Measurements from ENCODE around the gene RAD18. TPM values are rescaled to one million over a fixed set of nuclear protein-coding genes. Genes with fewer than 3 reads are reported as not detected.

Gene RAD18
- total and polyA plus RNA-seq, 2 donors (not counting 1 experiment from before 2014, with no cell fraction given) = 4.8 to 21.3 TPM

DNA sequence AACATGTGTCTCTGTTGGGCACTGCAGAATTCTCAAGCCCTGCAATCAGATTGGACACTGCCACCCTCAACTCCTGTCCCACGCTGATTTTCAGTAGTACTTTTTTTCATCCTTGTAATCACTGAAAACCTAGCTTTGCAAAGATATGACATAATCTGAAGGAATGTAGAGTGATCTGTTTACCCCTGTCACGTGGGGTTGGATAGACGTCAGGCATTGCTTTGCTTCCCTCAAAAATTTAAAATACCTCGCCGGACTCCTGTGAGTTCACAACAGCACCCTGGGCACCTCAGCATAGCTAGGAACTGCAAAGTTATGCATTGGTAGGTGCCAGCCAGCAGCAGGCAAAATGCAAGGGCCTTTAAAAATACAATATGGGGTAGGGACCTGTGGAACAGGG is 122.7 kb downstream of the RAD18 start:
- DNase-seq (no peak), ATAC-seq (ENCODE audit: low read depth) (no peak)
- Mint-ChIP-seq H3K9me3 (ENCODE audit: insufficient read depth) (no peaks in the 10 kb centered on the region), H3K4me3 (no peak overlapping the region), H3K4me1 (no peaks in the 10 kb centered on the region), H3K27ac (no peak overlapping the region), H3K27me3 (no peaks in the 10 kb centered on the region)
- Histone ChIP-seq H3K79me2 (ENCODE audit: control insufficient read depth, insufficient read depth, low read length) (no peaks in the 10 kb centered on the region), H3K4me2 (replicated peaks; ENCODE audit: low read depth, low read length, poor library complexity, severe bottlenecking) (no peak overlapping the region), H3K9ac (ENCODE audit: low read length) (no peak overlapping the region), H3K4me3 (ENCODE audit: control extremely low read depth in 1 of 5, extremely low read depth in 1 of 5, insufficient read depth in 1 of 5, low read depth in 2 of 5, low read length in 4 of 5) (no peak overlapping the region), H3K9me3 (ENCODE audit: control extremely low read depth in 1 of 3, control insufficient read depth in 2 of 3, insufficient read depth in 1 of 3, low read length in 2 of 3) (no peaks in the 10 kb centered on the region), H2AFZ (ENCODE audit: insufficient read depth, low read depth, low read length, poor library complexity, severe bottlenecking) (no peak overlapping the region), H3K27me3 (replicated peaks in 1 of 4; ENCODE audit: control extremely low read depth in 1 of 4, control insufficient read depth in 3 of 4, insufficient read depth in 4 of 4, low read length in 3 of 4) (no peaks in the 10 kb centered on the region), H3K36me3 (replicated peaks in 1 of 2; ENCODE audit: control extremely low read depth in 1 of 2, control insufficient read depth in 1 of 2, extremely low read depth in 1 of 2, insufficient read depth in 2 of 2, low read length in 1 of 2) (no peaks in the 10 kb centered on the region), H3K27ac (ENCODE audit: low read length in 2 of 2) (no peak overlapping the region), H3K4me1 (ENCODE audit: control insufficient read depth in 2 of 2, insufficient read depth in 2 of 2, low read length in 2 of 2) (no peaks in the 10 kb centered on the region), H4K20me1 (ENCODE audit: control insufficient read depth, insufficient read depth, low read length, poor library complexity, severe bottlenecking) (no peaks in the 10 kb centered on the region)
- intact Hi-C loops (cut with micrococcal nuclease) = no loop called here
- no peak for TF ChIP-seq EZH2 (IDR thresholded peaks at IDR 0.05; ENCODE audit: borderline replicate concordance, insufficient read depth, low read depth, low read length, poor library complexity, severe bottlenecking)
- TF ChIP-seq, protein P1, sequence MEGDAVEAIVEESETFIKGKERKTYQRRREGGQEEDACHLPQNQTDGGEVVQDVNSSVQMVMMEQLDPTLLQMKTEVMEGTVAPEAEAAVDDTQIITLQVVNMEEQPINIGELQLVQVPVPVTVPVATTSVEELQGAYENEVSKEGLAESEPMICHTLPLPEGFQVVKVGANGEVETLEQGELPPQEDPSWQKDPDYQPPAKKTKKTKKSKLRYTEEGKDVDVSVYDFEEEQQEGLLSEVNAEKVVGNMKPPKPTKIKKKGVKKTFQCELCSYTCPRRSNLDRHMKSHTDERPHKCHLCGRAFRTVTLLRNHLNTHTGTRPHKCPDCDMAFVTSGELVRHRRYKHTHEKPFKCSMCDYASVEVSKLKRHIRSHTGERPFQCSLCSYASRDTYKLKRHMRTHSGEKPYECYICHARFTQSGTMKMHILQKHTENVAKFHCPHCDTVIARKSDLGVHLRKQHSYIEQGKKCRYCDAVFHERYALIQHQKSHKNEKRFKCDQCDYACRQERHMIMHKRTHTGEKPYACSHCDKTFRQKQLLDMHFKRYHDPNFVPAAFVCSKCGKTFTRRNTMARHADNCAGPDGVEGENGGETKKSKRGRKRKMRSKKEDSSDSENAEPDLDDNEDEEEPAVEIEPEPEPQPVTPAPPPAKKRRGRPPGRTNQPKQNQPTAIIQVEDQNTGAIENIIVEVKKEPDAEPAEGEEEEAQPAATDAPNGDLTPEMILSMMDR (IDR thresholded peaks at IDR 0.05) = no peak
- ChIA-PET POLR2A (no interaction called here), CTCF (no interaction called here)
- WGBS (ENCODE audit: insufficient coverage) = 100% methylated on average over 2 of the region's 5 CpGs

DNA sequence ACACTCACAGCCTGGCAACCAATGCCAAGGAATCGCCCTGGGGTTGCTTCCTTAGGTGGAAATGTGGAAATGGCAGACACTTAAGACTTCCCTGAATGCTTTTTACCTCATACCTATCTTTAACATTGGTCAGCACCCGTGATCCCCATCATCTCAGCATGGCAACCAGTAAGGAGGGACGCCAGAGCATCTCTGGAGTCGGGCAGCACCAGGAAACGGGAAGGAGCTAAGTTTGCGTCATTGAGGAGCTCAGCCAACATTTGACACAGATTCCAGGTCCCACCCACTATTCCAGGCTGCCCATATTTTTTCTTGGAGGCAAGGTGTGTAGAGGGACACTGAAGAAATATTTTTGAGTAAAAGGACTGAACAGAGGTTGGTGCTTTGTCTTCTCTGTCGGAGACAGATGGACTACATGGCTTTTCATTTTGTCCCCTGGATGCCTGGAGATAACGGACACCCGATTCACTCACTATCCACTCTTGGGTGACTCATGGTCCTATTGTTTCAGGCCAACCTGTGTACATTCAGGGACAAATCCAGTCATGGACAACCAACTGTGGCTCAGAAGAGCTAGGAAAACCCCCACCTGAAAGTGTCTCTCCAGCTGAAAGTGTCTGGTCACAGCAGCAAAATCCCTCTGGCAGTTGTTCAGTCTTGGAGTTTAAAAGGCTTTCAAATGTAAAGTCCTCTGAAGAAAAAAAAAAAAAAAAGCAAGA is 123.5 kb downstream of the RAD18 start:
- Histone ChIP-seq H3K36me3 (replicated peaks in 1 of 2; ENCODE audit: control extremely low read depth in 1 of 2, control insufficient read depth in 1 of 2, extremely low read depth in 1 of 2, insufficient read depth in 2 of 2, low read length in 1 of 2) (no peaks in the 10 kb centered on the region), H3K4me1 (ENCODE audit: control insufficient read depth in 2 of 2, insufficient read depth in 2 of 2, low read length in 2 of 2) (no peaks in the 10 kb centered on the region), H4K20me1 (ENCODE audit: control insufficient read depth, insufficient read depth, low read length, poor library complexity, severe bottlenecking) (no peaks in the 10 kb centered on the region), H2AFZ (ENCODE audit: insufficient read depth, low read depth, low read length, poor library complexity, severe bottlenecking) (no peak overlapping the region), H3K9me3 (ENCODE audit: control extremely low read depth in 1 of 3, control insufficient read depth in 2 of 3, insufficient read depth in 1 of 3, low read length in 2 of 3) (no peaks in the 10 kb centered on the region), H3K27ac (ENCODE audit: low read length in 2 of 2) (no peak overlapping the region), H3K4me2 (replicated peaks; ENCODE audit: low read depth, low read length, poor library complexity, severe bottlenecking) (no peak overlapping the region), H3K4me3 (ENCODE audit: control extremely low read depth in 1 of 5, extremely low read depth in 1 of 5, insufficient read depth in 1 of 5, low read depth in 2 of 5, low read length in 4 of 5) (no peak overlapping the region), H3K79me2 (ENCODE audit: control insufficient read depth, insufficient read depth, low read length) (no peaks in the 10 kb centered on the region), H3K27me3 (replicated peaks in 1 of 4; ENCODE audit: control extremely low read depth in 1 of 4, control insufficient read depth in 3 of 4, insufficient read depth in 4 of 4, low read length in 3 of 4) (no peaks in the 10 kb centered on the region), H3K9ac (ENCODE audit: low read length) (no peak overlapping the region)
- no peak overlapping the region for H3K4me3 Mint-ChIP-seq
- WGBS (ENCODE audit: insufficient coverage) = 86% methylated on average over 5 of the region's 9 CpGs
- H3K4me1 Mint-ChIP-seq = no peaks in the 10 kb centered on the region
- intact Hi-C loops (cut with micrococcal nuclease) = no loop called here
- CTCF ChIA-PET = no interaction called here
- no peak for DNase-seq
- H3K27ac Mint-ChIP-seq = no peak overlapping the region
- TF ChIP-seq, protein P1 (IDR thresholded peaks at IDR 0.05) = no peak
- TF ChIP-seq EZH2 (IDR thresholded peaks at IDR 0.05; ENCODE audit: borderline replicate concordance, insufficient read depth, low read depth, low read length, poor library complexity, severe bottlenecking) = no peak
- POLR2A ChIA-PET = no interaction called here
- no peaks in the 10 kb centered on the region for H3K27me3 Mint-ChIP-seq
- no peaks in the 10 kb centered on the region for H3K9me3 Mint-ChIP-seq (ENCODE audit: insufficient read depth)
- ATAC-seq (ENCODE audit: low read depth) = no peak
